Heart left ventricle (tissue), 16 donors: ENCODE measurements around the gene HOXB3. TPM values are rescaled to one million over a fixed set of nuclear protein-coding genes. Genes with fewer than 3 reads are reported as not detected.

Experiments
- ATAC-seq, 4 donors: fragments of 200-7000 bp; cut with Tn5 transposase; one replicate each; pipeline ENCODE4 v1.9.1; 2020 to 2022; ENCODE audit warnings: moderate library complexity in 4 of 4, mild to moderate bottlenecking in 3 of 4, moderate number of reproducible peaks in 1 of 4
- DNase-seq, 5 donors: peaks; one replicate each; pipeline ENCODE4 v3.0.0-alpha.2; 2020
- H3K27ac ChIP-seq, 12 donors: fragments of 200-600 bp; sonication (generic) in 4 of 12; one replicate each; pipeline versions ENCODE4 v1.5.0 to v1.8.0; 2016 to 2022; ENCODE audit warnings: mild to moderate bottlenecking in 2 of 12
- H3K27me3 ChIP-seq, 9 donors: fragments of 200-600 bp; sonication (generic) in 2 of 9; one replicate each; pipeline versions ENCODE4 v1.5.1 to v1.8.0; 2016 to 2022; ENCODE audit warnings: mild to moderate bottlenecking in 3 of 9
- H3K36me3 ChIP-seq, 9 donors: fragments of 200-600 bp; sonication (generic) in 2 of 9; one replicate each; pipeline versions ENCODE4 v1.5.0 to v1.8.0; 2018 to 2022; ENCODE audit warnings: mild to moderate bottlenecking in 2 of 9
- H3K4me1 ChIP-seq, 12 donors: fragments of 200-600 bp; sonication (generic) in 4 of 12; one replicate each; pipeline versions ENCODE4 v1.5.0 to v1.8.0; 2016 to 2022; ENCODE audit warnings: mild to moderate bottlenecking in 3 of 12
- H3K4me3 ChIP-seq, 12 donors: fragments of 200-600 bp; sonication (generic) in 4 of 12; one replicate each; pipeline versions ENCODE4 v1.5.0 to v1.8.0; 2017 to 2022; ENCODE audit warnings: mild to moderate bottlenecking in 9 of 12, moderate library complexity in 4 of 12
- H3K9me3 ChIP-seq, 12 donors: fragments of 200-600 bp; sonication (generic) in 4 of 12; one replicate each; pipeline versions ENCODE4 v1.5.0 to v1.8.0; 2016 to 2022; ENCODE audit warnings: mild to moderate bottlenecking in 1 of 12
- CTCF ChIP-seq, 12 donors: fragments of 200-600 bp; sonication (generic) in 4 of 12; IDR thresholded peaks; one replicate each; pipeline versions ENCODE4 v1.5.0 to v1.8.0; 2018 to 2022; ENCODE audit warnings: antibody characterized with exemption in 12 of 12, mild to moderate bottlenecking in 5 of 12
- POLR2A ChIP-seq, 2 donors: fragments of 450-650 bp; IDR thresholded peaks; one replicate each; pipeline ENCODE4 v1.6.1; 2017; ENCODE audit warnings: antibody characterized with exemption in 2 of 2, mild to moderate bottlenecking in 2 of 2, moderate library complexity in 2 of 2
- WGBS, 4 donors: extraction: QIAGEN DNeasy Blood & Tissue Kit in 2 of 4; methylation state at CpG; one replicate each; pipeline versions ENCODE4 v1.1.5 to v1.1.7; 2013 to 2018; 5-methylcytosine and 5-hydroxymethylcytosine counted together
- intact Hi-C, 10 donors: fragments of 100-400 bp; cut with DNase I; formaldehyde crosslinking; loops; one replicate each; pipeline versions ENCODE4 v1.11.1 to v1.14.2; 2022
- polyA plus RNA-seq, 2 donors: library from polyadenylated mRNA; stranded (reverse); fragments of 200-250 nt; gene quantifications; one replicate each; pipeline ENCODE4 v1.2.3, GENCODE V29; 2013
- total RNA-seq, 9 donors: library from RNA; depleted of rRNA in 2 of 9; stranded (reverse); fragments of >200 nt in 2 of 9; fragmentation: NEBNext Ultra II Directional in 3 of 9; extraction: Animal tissue kit (Norgen Biotek cat#: 25700) in 3 of 9; gene quantifications; one replicate each; pipeline versions ENCODE4 v1.1.0 to v1.2.4, GENCODE V29; 2016 to 2023
- donor health status: ischemic (EF 13 %, LVEDD 7.1; RV severe dilation, severe dysfunction).
- donor health status: healthy with polysubstance abuse.
- donor health status: DM: no; HTN: yes; CAD: no.
- donor health status: DM: no; HTN: no; CAD: no.
- donor health status: ischemic (EF 25% LVEDD 6.9; RV normal size, moderate dysfunction).
- donor health status: ischemic (EF 25% LVEDD 5.7; RV mildly dilated, moderate dysfunction).
- donor health status: healthy.
- donor health status: DM: yes; HTN: yes; CAD: no.
- donor health status: ischemic (EF 35%, LVEDD 5.7; RV mildly dilated, moderate dysfunction).
- donor health status: nonischemic (EF 11% LVEDD 7.7; RV severe dilation, severe dysfunction).
- donor health status: DM: yes; HTN: yes; CAD: no.
- donor health status: PGD.
- donor health status: ischemic (EF 29% LVEDD 5.4; RV normal size, mild dysfunction).
- donor health status: nonischemic (EF 23%, LVEDD 6.1; RV moderate dilation, normal function).

The HOXB3 gene
- total and polyA plus RNA-seq, 11 donors = 0.11 to 5.5 (median 2.0) TPM

DNA sequence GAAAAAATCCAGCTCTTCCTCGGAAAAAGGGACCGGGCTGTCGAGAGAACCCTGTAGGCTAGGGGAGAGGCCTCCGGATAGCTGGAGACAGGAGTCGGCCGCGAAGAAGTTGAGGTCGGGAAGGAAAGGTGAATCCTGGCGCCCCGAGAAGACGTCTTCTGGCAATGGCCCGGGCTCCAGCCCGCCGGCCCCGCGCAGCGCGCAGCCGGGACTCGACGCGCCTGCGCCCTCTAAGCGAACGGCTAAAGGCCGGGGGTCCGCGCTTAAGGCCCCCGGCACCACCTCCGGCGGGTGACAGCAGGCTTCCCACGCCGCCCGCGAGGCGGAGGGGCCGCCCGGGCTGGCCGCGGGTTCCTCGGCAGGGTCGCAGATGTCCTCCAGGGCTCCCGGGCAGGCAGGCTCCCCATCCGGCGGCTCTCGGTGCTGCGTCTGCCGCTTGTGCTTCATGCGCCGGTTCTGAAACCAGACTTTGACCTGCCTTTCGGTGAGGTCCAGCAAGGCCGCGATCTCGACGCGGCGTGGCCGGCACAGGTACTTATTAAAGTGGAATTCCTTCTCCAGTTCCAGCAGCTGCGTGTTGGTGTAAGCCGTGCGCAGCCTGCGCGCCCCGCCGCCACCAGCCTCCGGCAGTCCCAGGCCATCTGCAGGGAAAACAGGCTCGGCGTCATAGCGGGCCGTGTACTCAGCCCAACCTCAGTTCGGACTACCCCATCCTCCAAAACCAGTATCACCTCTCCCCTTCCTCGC, 46.8 kb downstream of the HOXB3 start:
- intact Hi-C loops = loop anchor here in 3 of 10 donors (5.0 kb wide), 1 partner anchor 34 kb away; the partner anchor contains the start of gene HOXB4 (in 3 of the 3)
- 1% methylated on average over 28 to 72 of the region's 72 CpGs for WGBS, 4 donors

DNA sequence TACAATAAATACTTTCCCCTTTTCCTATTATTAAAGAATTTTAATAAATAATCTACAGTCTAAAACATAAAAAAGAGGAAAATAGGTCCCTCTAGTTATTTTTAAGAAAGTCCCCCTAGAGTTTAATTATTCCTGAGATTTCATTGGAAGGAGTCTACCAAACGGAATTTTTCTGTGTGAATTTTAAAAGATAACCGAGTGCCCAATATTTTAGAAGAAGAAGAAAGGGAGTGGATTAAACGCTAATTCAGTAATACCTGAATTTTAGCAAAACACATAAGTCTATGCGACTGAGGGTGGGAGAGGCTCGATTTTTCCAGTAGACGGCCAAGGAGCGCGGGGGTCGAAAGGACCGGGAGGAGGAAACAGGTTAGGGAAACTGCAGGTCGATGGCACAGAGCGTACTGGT, 47.3 kb downstream of the HOXB3 start:
- no peak for TF ChIP-seq CTCF (IDR thresholded peaks at IDR 0.05)
- no peak for TF ChIP-seq POLR2A (IDR thresholded peaks at IDR 0.05)
- peaks cover 0 to 97% (median 48%) of the 10 kb centered on the region in 9 donors for H3K27me3 ChIP-seq
- peaks cover 0 to 38% (median 15%) of the 10 kb centered on the region in 12 donors for H3K4me1 ChIP-seq
- 3 to 8% (median 5%) methylated on average over 12 of the region's 12 CpGs for WGBS, 4 donors
- no peaks in the 10 kb centered on the region for H3K9me3 ChIP-seq
- peak overlapping the region; percentile 43 to 94 (median 88) for H3K27ac ChIP-seq
- H3K36me3 ChIP-seq = no peaks in the 10 kb centered on the region
- DNase-seq (no peak), ATAC-seq (no peak)
- intact Hi-C loops = loop anchor here in 3 of 10 donors (5.0 kb wide), 1 partner anchor 35 kb away; the partner anchor contains the start of gene HOXB4 (in 3 of the 3)
- peak overlapping the region; percentile 35 to 95 (median 67) for H3K4me3 ChIP-seq

More for the DNA sequence above, 46.8 kb downstream of the HOXB3 start:
- peak in 3 of 4 donors; percentile 39 to 40 (median 39) for ATAC-seq
- peak overlapping the region; percentile 35 to 95 (median 67) for H3K4me3 ChIP-seq
- H3K4me1 ChIP-seq = peaks cover 0 to 42% (median 15%) of the 10 kb centered on the region in 12 donors
- no peak for TF ChIP-seq POLR2A (IDR thresholded peaks at IDR 0.05)
- peak in 3 of 12 donors; percentile 9 to 30 (median 11) for TF ChIP-seq CTCF (IDR thresholded peaks at IDR 0.05)
- peak in 3 of 5 donors; percentile 43 to 73 (median 43) for DNase-seq
- H3K9me3 ChIP-seq = no peaks in the 10 kb centered on the region
- H3K36me3 ChIP-seq = no peaks in the 10 kb centered on the region
- H3K27me3 ChIP-seq = peaks cover 0 to 95% (median 52%) of the 10 kb centered on the region in 9 donors
- H3K27ac ChIP-seq = peak overlapping the region; percentile 43 to 94 (median 88)

DNA sequence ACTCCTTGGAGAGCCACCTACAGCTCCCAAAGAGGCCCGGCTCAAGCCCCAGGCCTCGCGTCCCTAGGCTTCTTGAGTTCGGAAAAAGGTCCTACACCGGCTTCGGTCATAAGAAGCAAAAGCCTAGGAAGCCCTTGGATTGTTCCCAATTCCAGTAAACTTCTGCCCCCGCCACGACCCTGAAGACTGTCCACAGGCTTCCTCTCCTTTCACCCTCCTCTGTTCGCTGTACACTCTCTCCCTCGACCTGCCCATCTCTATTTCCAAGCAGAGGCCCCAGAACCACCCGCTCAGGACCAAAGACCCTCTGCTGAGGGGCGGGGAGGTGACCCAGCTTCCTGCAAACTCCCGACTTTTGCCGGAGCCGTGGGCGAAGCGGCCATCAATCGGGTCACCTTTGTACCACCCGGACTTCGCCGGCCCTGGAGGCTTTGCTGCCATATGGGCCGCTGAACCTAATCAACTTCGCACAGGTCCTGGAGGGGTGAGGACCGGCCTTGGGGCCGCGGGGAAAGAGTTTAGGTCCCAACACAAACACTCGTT, 47.9 kb downstream of the HOXB3 start:
- DNase-seq (no peak), ATAC-seq (peak in 2 of 4 donors; percentile 4 to 5)
- H3K9me3 ChIP-seq = no peaks in the 10 kb centered on the region
- H3K4me1 ChIP-seq = peaks cover 0 to 36% (median 15%) of the 10 kb centered on the region in 12 donors
- TF ChIP-seq POLR2A (IDR thresholded peaks at IDR 0.05) (no peak), CTCF (IDR thresholded peaks at IDR 0.05) (no peak)
- peaks cover 0 to 97% (median 45%) of the 10 kb centered on the region in 9 donors for H3K27me3 ChIP-seq
- intact Hi-C loops = loop anchor here in 3 of 10 donors (5.0 kb wide), 1 partner anchor 35 kb away; the partner anchor contains the start of gene HOXB4 (in 3 of the 3)
- peak overlapping the region; percentile 35 to 95 (median 67) for H3K4me3 ChIP-seq
- peak overlapping the region; percentile 43 to 94 (median 88) for H3K27ac ChIP-seq
- 6 to 11% (median 10%) methylated on average over 27 of the region's 27 CpGs for WGBS, 4 donors
- no peaks in the 10 kb centered on the region for H3K36me3 ChIP-seq
